ENCODE measurements around the gene MCM9. TPM values are rescaled to one million over a fixed set of nuclear protein-coding genes. Genes with fewer than 3 reads are reported as not detected.
A peak's percentile ranks its signal among the peaks of the same experiment; 100 is the strongest.

MCM9 gene
- polyA plus RNA-seq, 2 of the 4 experiments (the other 2 are of a cell fraction): 5.1 to 5.4 TPM

GRCh38 chr6:118897386-118897785, 37.6 kb downstream of the MCM9 start:
- FAIRE-seq (no peak), DNase-seq (ENCODE audit: low read depth in 1 of 2, low spot score in 1 of 2) (no peak), ATAC-seq (no peak)
- no peak for TF ChIP-seq CHD2 (IDR thresholded peaks at IDR 0.05; ENCODE audit: low read length, partially characterized antibody)
- peak overlapping the region; percentile 87 to 91 for H3K27ac ChIP-seq
- H3K9me3 ChIP-seq: no peaks in the 10 kb centered on the region
- H3K4me1 ChIP-seq: peaks cover 15% of the 10 kb centered on the region; the same call in 2 of the 3 replicates
- no peak overlapping the region for H3K4me3 ChIP-seq
- peak overlapping the region; percentile 76; the same call in 1 of the 3 replicates for H3K4me2 ChIP-seq
- ChIA-PET POLR2A (no interaction called here), CTCF (interaction anchor here (0.5 to 1.2 kb wide), 5 partner anchors 10 to 213 kb away, joined by 3 to 4 read pairs (median 3); no protein-coding TSS in a partner anchor)

GRCh38 chr6:118896339-118897136, 38.4 kb downstream of the MCM9 start:
- Histone ChIP-seq H3K4me2 (peak overlapping the region; percentile 76), H3K4me1 (peaks cover 15% of the 10 kb centered on the region; the same call in 2 of the 3 replicates), H3K27ac (peak overlapping the region; percentile 87 to 91), H3K4me3 (peak overlapping the region; percentile 84), H3K9me3 (no peaks in the 10 kb centered on the region)
- DNase-seq (ENCODE audit: low read depth in 1 of 2, low spot score in 1 of 2) (peak; percentile 18 to 68), FAIRE-seq (no peak), ATAC-seq (peak in 1 of 2 experiments; percentile 18; a peak in 2 of 6 replicates)
- ChIA-PET CTCF (interaction anchor here (0.6 to 1.2 kb wide), 6 partner anchors 9 to 233 kb away, joined by 3 to 4 read pairs (median 3); no protein-coding TSS in a partner anchor), POLR2A (no interaction called here)
- TF ChIP-seq E2F6 (IDR thresholded peaks at IDR 0.05; ENCODE audit: borderline replicate concordance, low read depth) (no peak), NFE2L2 (conservative IDR thresholded peaks at IDR 0.05; ENCODE audit: low read length) (peak; percentile 90), MAFK (IDR thresholded peaks at IDR 0.05; ENCODE audit: partially characterized antibody) (peak; percentile 91), FOSL2 (IDR thresholded peaks at IDR 0.05) (peak; percentile 10; the same call in 1 of the 2 replicates), FOSL2 (CRISPR knock-in tag; IDR thresholded peaks at IDR 0.05) (peak; percentile 70), CTCF (IDR thresholded peaks at IDR 0.05) (peak; percentile 31; the same call in 2 of the 3 replicates)
- WGBS (ENCODE audit: missing lambda C conversion rate): 35% methylated on average over 5 of the region's 5 CpGs

GRCh38 chr6:118895859-118896258, 39.1 kb downstream of the MCM9 start:
- Histone ChIP-seq H3K4me3 (peak overlapping the region; percentile 84), H3K9me3 (no peaks in the 10 kb centered on the region), H3K27ac (peak overlapping the region; percentile 87 to 91), H3K4me2 (peak overlapping the region; percentile 76), H3K4me1 (peaks cover 15% of the 10 kb centered on the region; the same call in 2 of the 3 replicates)
- POLR2A ChIA-PET: no interaction called here
- ATAC-seq: no peak
- DNase-seq (ENCODE audit: low read depth in 1 of 2, low spot score in 1 of 2): no peak
- TF ChIP-seq RFX5 (IDR thresholded peaks at IDR 0.05) (no peak), HOXB5 (CRISPR knock-in tag; IDR thresholded peaks at IDR 0.05) (no peak)
- CTCF ChIA-PET: interaction anchor here (1.2 kb wide), 2 partner anchors 10 to 12 kb away, joined by 3 to 4 read pairs; no protein-coding TSS in a partner anchor
- WGBS (ENCODE audit: missing lambda C conversion rate): 13% methylated on average over 2 of the region's 2 CpGs
- no peak for FAIRE-seq

- 1% methylated on average over 11 of the region's 11 CpGs for WGBS (ENCODE audit: missing lambda C conversion rate)
- POLR2A ChIA-PET: no interaction called here
- peak overlapping the region; percentile 76 for H3K4me2 ChIP-seq
- CTCF ChIA-PET: no interaction called here
- H3K27ac ChIP-seq: peak overlapping the region; percentile 91 to 99
- TF ChIP-seq EP300 (IDR thresholded peaks at IDR 0.05): no peak
- no peak for TF ChIP-seq ZFP36 (IDR thresholded peaks at IDR 0.05; ENCODE audit: borderline replicate concordance, partially characterized antibody)
- no peak for TF ChIP-seq NPAS2 (CRISPR knock-in tag; IDR thresholded peaks at IDR 0.05; ENCODE audit: borderline replicate concordance)
- no peak for TF ChIP-seq HMGXB4 (CRISPR knock-in tag; IDR thresholded peaks at IDR 0.05; ENCODE audit: borderline replicate concordance)
- no peak for TF ChIP-seq MYC (IDR thresholded peaks at IDR 0.05; ENCODE audit: borderline replicate concordance, low read length)
- TF ChIP-seq ESRRA (IDR thresholded peaks at IDR 0.05; ENCODE audit: borderline replicate concordance, low read length): no peak
- TF ChIP-seq RAD21 (conservative IDR thresholded peaks at IDR 0.05 in 1 of 2, IDR thresholded peaks at IDR 0.05 in 1 of 2): no peak
- TF ChIP-seq EHF (CRISPR knock-in tag; IDR thresholded peaks at IDR 0.05): no peak
- no peak for TF ChIP-seq SREBF2 (IDR thresholded peaks at IDR 0.05)
- no peak for TF ChIP-seq GATA3 (IDR thresholded peaks at IDR 0.05; ENCODE audit: borderline replicate concordance)
- no peaks in the 10 kb centered on the region for H3K9me3 ChIP-seq
- FAIRE-seq (no peak), ATAC-seq (no peak), DNase-seq (ENCODE audit: low read depth in 1 of 2, low spot score in 1 of 2) (no peak)
- H3K4me1 ChIP-seq: peaks cover 15% of the 10 kb centered on the region; the same call in 2 of the 3 replicates
- peak overlapping the region; percentile 84 for H3K4me3 ChIP-seq
Observed at GRCh38 chr6:118895261-118895560, 39.7 kb downstream of the MCM9 start.

Measured in A549 (cell line).